ENCODE results near the gene UBE2D2. TPM values are rescaled to one million over a fixed set of nuclear protein-coding genes. Genes with fewer than 3 reads are reported as not detected.

UBE2D2 gene
- total and polyA plus RNA-seq, 2 of the 13 experiments (the other 11 are each of a cell fraction or from before 2014, with no cell fraction given): 79.1 to 109 TPM

- peak overlapping the region; percentile 80 for H3K4me2 ChIP-seq (ENCODE audit: low read depth, low read length)
- H3K9me3 ChIP-seq (ENCODE audit: low read length): no peaks in the 10 kb centered on the region
- H3K27me3 ChIP-seq (ENCODE audit: control insufficient read depth in 1 of 2, insufficient read depth in 2 of 2, low read length in 2 of 2): no peaks in the 10 kb centered on the region; a peak in 1 of 5 replicates
- CTCF ChIA-PET (ENCODE audit: low intra/inter-chr PET ratio, low total read pairs): no interaction called here
- no TSS peak for BruUV-seq (replicated peaks)
- in situ Hi-C loops (cut with HindIII; ENCODE audit: extremely low pct_ligation_motif_present, low pct_unique_long_range_greater_than_20kb): no loop called here
- POLR2A ChIA-PET: interaction anchor here (0.9 to 3.1 kb wide), 14 partner anchors 10 to 91 kb away, joined by 3 to 22 read pairs (median 6); no protein-coding TSS in a partner anchor
- 14% methylated on average over 6 of the region's 13 CpGs for WGBS (ENCODE audit: low lambda C conversion rate)
- H4K20me1 ChIP-seq (ENCODE audit: insufficient read depth, low read length): peaks cover 80% of the 10 kb centered on the region
- DNase-seq (ENCODE audit: low spot score) (no peak), ATAC-seq (peak; percentile 49), FAIRE-seq (no peak)
- intact Hi-C loops (cut with micrococcal nuclease; ENCODE audit: unreplicated experiment): loop anchor here (1.0 to 5.0 kb wide), 2 partner anchors 15 to 92 kb away; no protein-coding TSS in a partner anchor
- H3K79me2 ChIP-seq (ENCODE audit: insufficient read depth, low read length): peaks cover 97% of the 10 kb centered on the region
- peak overlapping the region; percentile 27; the same call in 1 of the 2 replicates for H3K9ac ChIP-seq (ENCODE audit: insufficient read depth, low read depth, low read length)
- H3K36me3 ChIP-seq (replicated peaks in 1 of 2; ENCODE audit: control insufficient read depth in 1 of 2, insufficient read depth in 2 of 2, low read length in 2 of 2): peaks cover 0 to 4% of the 10 kb centered on the region in 2 experiments; a peak in 3 of 5 replicates
- H3K4me3 ChIP-seq (replicated peaks in 1 of 3; ENCODE audit: insufficient read depth in 1 of 3, low read depth in 2 of 3, low read length in 3 of 3): peak overlapping the region; percentile 21 to 60 (median 36); a peak in 5 of 6 replicates
- no peak overlapping the region for H2AFZ ChIP-seq (ENCODE audit: low read length)
- H3K27ac ChIP-seq (ENCODE audit: extremely low read length, insufficient read depth, low read length): peak overlapping the region; percentile 70
- peaks cover 86% of the 10 kb centered on the region for H3K4me1 ChIP-seq (ENCODE audit: insufficient read depth, low read length)
- TF ChIP-seq, protein P1, sequence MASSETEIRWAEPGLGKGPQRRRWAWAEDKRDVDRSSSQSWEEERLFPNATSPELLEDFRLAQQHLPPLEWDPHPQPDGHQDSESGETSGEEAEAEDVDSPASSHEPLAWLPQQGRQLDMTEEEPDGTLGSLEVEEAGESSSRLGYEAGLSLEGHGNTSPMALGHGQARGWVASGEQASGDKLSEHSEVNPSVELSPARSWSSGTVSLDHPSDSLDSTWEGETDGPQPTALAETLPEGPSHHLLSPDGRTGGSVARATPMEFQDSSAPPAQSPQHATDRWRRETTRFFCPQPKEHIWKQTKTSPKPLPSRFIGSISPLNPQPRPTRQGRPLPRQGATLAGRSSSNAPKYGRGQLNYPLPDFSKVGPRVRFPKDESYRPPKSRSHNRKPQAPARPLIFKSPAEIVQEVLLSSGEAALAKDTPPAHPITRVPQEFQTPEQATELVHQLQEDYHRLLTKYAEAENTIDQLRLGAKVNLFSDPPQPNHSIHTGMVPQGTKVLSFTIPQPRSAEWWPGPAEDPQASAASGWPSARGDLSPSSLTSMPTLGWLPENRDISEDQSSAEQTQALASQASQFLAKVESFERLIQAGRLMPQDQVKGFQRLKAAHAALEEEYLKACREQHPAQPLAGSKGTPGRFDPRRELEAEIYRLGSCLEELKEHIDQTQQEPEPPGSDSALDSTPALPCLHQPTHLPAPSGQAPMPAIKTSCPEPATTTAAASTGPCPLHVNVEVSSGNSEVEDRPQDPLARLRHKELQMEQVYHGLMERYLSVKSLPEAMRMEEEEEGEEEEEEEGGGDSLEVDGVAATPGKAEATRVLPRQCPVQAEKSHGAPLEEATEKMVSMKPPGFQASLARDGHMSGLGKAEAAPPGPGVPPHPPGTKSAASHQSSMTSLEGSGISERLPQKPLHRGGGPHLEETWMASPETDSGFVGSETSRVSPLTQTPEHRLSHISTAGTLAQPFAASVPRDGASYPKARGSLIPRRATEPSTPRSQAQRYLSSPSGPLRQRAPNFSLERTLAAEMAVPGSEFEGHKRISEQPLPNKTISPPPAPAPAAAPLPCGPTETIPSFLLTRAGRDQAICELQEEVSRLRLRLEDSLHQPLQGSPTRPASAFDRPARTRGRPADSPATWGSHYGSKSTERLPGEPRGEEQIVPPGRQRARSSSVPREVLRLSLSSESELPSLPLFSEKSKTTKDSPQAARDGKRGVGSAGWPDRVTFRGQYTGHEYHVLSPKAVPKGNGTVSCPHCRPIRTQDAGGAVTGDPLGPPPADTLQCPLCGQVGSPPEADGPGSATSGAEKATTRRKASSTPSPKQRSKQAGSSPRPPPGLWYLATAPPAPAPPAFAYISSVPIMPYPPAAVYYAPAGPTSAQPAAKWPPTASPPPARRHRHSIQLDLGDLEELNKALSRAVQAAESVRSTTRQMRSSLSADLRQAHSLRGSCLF (CRISPR knock-in tag; IDR thresholded peaks at IDR 0.05; ENCODE audit: borderline replicate concordance): no peak
- no peak for TF ChIP-seq KLF6 (CRISPR knock-in tag; IDR thresholded peaks at IDR 0.05)
- TF ChIP-seq STAG1 (CRISPR knock-in tag; IDR thresholded peaks at IDR 0.05): 0 out of 2 replicates have a peak, but pooled peaks have one; percentile 7
- TF ChIP-seq ZSCAN22 (CRISPR knock-in tag; IDR thresholded peaks at IDR 0.05): no peak
- no peak for TF ChIP-seq ZNF564 (CRISPR knock-in tag; IDR thresholded peaks at IDR 0.05)
- no peak for TF ChIP-seq XRCC5 (optimal IDR thresholded peaks at IDR 0.05; ENCODE audit: low read length)
- no peak for TF ChIP-seq ZNF44 (CRISPR knock-in tag; IDR thresholded peaks at IDR 0.05)
- no peak for TF ChIP-seq NFATC3 (CRISPR knock-in tag; IDR thresholded peaks at IDR 0.05)
- TF ChIP-seq ARID4A (CRISPR knock-in tag; IDR thresholded peaks at IDR 0.05; ENCODE audit: borderline replicate concordance): peak; percentile 9; the same call in 1 of the 2 replicates
Observed at GRCh38 chr5:139654871-139655491, 93.8 kb downstream of the UBE2D2 start.
